Measurements from ENCODE around the gene ZNF281. TPM values are rescaled to one million over a fixed set of nuclear protein-coding genes. Genes with fewer than 3 reads are reported as not detected.

ZNF281 gene
- total RNA-seq, 4 donors from 2014 or later, result 2.5 to 8.6 (median 6.3) TPM

GRCh38 chr1:200452850-200453552, 43.2 kb upstream of the ZNF281 start:
- H3K4me3 ChIP-seq, result no peak overlapping the region
- H3K4me1 ChIP-seq, result no peaks in the 10 kb centered on the region
- H3K9me3 ChIP-seq, result no peaks in the 10 kb centered on the region
- no peak overlapping the region for H3K27ac ChIP-seq
- no peaks in the 10 kb centered on the region for H3K27me3 ChIP-seq
- no peaks in the 10 kb centered on the region for H3K36me3 ChIP-seq
- no peak for DNase-seq
- intact Hi-C loops (cut with DNase I), result no loop called here
- WGBS, 2 donors, result 80 to 81% methylated on average over 8 of the region's 8 CpGs
- no peak for TF ChIP-seq CTCF (IDR thresholded peaks at IDR 0.05)
- TF ChIP-seq POLR2A (IDR thresholded peaks at IDR 0.05), result no peak

GRCh38 chr1:200448034-200448762, 38.4 kb upstream of the ZNF281 start:
- H3K4me3 ChIP-seq, result no peak overlapping the region
- H3K36me3 ChIP-seq, result no peaks in the 10 kb centered on the region
- no peak for DNase-seq
- intact Hi-C loops (cut with DNase I), result no loop called here
- no peaks in the 10 kb centered on the region for H3K27me3 ChIP-seq
- no peaks in the 10 kb centered on the region for H3K9me3 ChIP-seq
- H3K27ac ChIP-seq, result no peak overlapping the region
- WGBS, 2 donors, result 72 to 86% methylated on average over 6 of the region's 6 CpGs
- H3K4me1 ChIP-seq, result no peaks in the 10 kb centered on the region
- TF ChIP-seq CTCF (IDR thresholded peaks at IDR 0.05), result no peak
- TF ChIP-seq POLR2A (IDR thresholded peaks at IDR 0.05), result no peak

GRCh38 chr1:200445213-200445612, 35.4 kb upstream of the ZNF281 start:
- Histone ChIP-seq H3K36me3 (no peaks in the 10 kb centered on the region), H3K4me1 (no peaks in the 10 kb centered on the region), H3K27me3 (no peaks in the 10 kb centered on the region), H3K27ac (no peak overlapping the region), H3K4me3 (no peak overlapping the region), H3K9me3 (no peaks in the 10 kb centered on the region)
- WGBS, 2 donors, result 79 to 83% methylated on average over 1 of the region's 1 CpG
- TF ChIP-seq POLR2A (IDR thresholded peaks at IDR 0.05), result no peak
- TF ChIP-seq CTCF (IDR thresholded peaks at IDR 0.05), result no peak
- intact Hi-C loops (cut with DNase I), result no loop called here
- no peak for DNase-seq

GRCh38 chr1:200444478-200444877, 34.6 kb upstream of the ZNF281 start:
- H3K27me3 ChIP-seq, result no peaks in the 10 kb centered on the region
- no peaks in the 10 kb centered on the region for H3K9me3 ChIP-seq
- no peak overlapping the region for H3K27ac ChIP-seq
- no peak for DNase-seq
- TF ChIP-seq POLR2A (IDR thresholded peaks at IDR 0.05) (no peak), CTCF (IDR thresholded peaks at IDR 0.05) (no peak)
- no peaks in the 10 kb centered on the region for H3K4me1 ChIP-seq
- WGBS, 2 donors, result 79% methylated on average over 4 of the region's 4 CpGs
- no peak overlapping the region for H3K4me3 ChIP-seq
- intact Hi-C loops (cut with DNase I), result no loop called here
- H3K36me3 ChIP-seq, result no peaks in the 10 kb centered on the region

- H3K27me3 ChIP-seq, result no peaks in the 10 kb centered on the region
- intact Hi-C loops (cut with DNase I), result no loop called here
- TF ChIP-seq CTCF (IDR thresholded peaks at IDR 0.05), result no peak
- TF ChIP-seq POLR2A (IDR thresholded peaks at IDR 0.05), result no peak
- H3K4me3 ChIP-seq, result no peak overlapping the region
- no peak for DNase-seq
- WGBS, 2 donors, result 45 to 53% methylated on average over 2 of the region's 2 CpGs
- H3K4me1 ChIP-seq, result no peaks in the 10 kb centered on the region
- H3K27ac ChIP-seq, result no peak overlapping the region
- H3K36me3 ChIP-seq, result no peaks in the 10 kb centered on the region
- H3K9me3 ChIP-seq, result no peaks in the 10 kb centered on the region
Measured at GRCh38 chr1:200443860-200444259, 34.0 kb upstream of the ZNF281 start.

All from esophagus squamous epithelium (tissue), 5 donors.